Measurements from ENCODE around the gene C5orf63.
"Not testable (repeated sequence)": the region's sequence is repeated elsewhere in the genome, so short reads cannot be mapped to it uniquely, and the experiment has no call there.

C5orf63 gene

GRCh38 chr5:127030259-127031146 is 42.8 kb downstream of the C5orf63 start, which contains the start of gene MARCHF3:
Gene MARCHF3, minus strand, starts transcription at chr5:127030558. Its CDS starts 112,387 bp downstream, at chr5:126918171.
- FAIRE-seq: no peak

- FAIRE-seq: no peak
These were observed 43.6 kb downstream of the C5orf63 start for GRCh38 chr5:127029581-127030258.

- FAIRE-seq: no peak
These were observed 44.4 kb downstream of the C5orf63 start for GRCh38 chr5:127028822-127029457.

GRCh38 chr5:127027539-127027938 is 45.8 kb downstream of the C5orf63 start:
- no peak for FAIRE-seq

- FAIRE-seq: no peak
These were observed 47.1 kb downstream of the C5orf63 start for GRCh38 chr5:127026166-127026565.

- no peak for FAIRE-seq
These were observed 47.8 kb downstream of the C5orf63 start for GRCh38 chr5:127025467-127025866.

GRCh38 chr5:127024821-127025220 is 48.5 kb downstream of the C5orf63 start:
- no peak for FAIRE-seq

- FAIRE-seq: not testable (repeated sequence)
These were observed 49.6 kb downstream of the C5orf63 start for GRCh38 chr5:127023552-127024191.

GRCh38 chr5:127022846-127023245 is 50.5 kb downstream of the C5orf63 start:
- FAIRE-seq: no peak

- no peak for FAIRE-seq
These were observed 53.4 kb downstream of the C5orf63 start for GRCh38 chr5:127019928-127020327.

GRCh38 chr5:127016722-127017121 is 56.6 kb downstream of the C5orf63 start:
- not testable (repeated sequence) for FAIRE-seq

- no peak for FAIRE-seq
These were observed 57.6 kb downstream of the C5orf63 start for GRCh38 chr5:127015716-127016115.

GRCh38 chr5:127014573-127014972 is 58.7 kb downstream of the C5orf63 start:
- no peak for FAIRE-seq

GRCh38 chr5:127013407-127013806 is 59.9 kb downstream of the C5orf63 start:
- FAIRE-seq: no peak

- FAIRE-seq: no peak
These were observed 60.4 kb downstream of the C5orf63 start for GRCh38 chr5:127012916-127013315.

- FAIRE-seq: no peak
These were observed 61.2 kb downstream of the C5orf63 start for GRCh38 chr5:127011961-127012644.

- no peak for FAIRE-seq
These were observed 62.1 kb downstream of the C5orf63 start for GRCh38 chr5:127011153-127011552.

- no peak for FAIRE-seq
These were observed 62.9 kb downstream of the C5orf63 start for GRCh38 chr5:127010362-127010761.

- no peak for FAIRE-seq
These were observed 63.5 kb downstream of the C5orf63 start for GRCh38 chr5:127009784-127010183.

GRCh38 chr5:127008300-127008975 is 64.9 kb downstream of the C5orf63 start:
- FAIRE-seq: no peak

GRCh38 chr5:127007522-127007921 is 65.8 kb downstream of the C5orf63 start:
- no peak for FAIRE-seq

- no peak for FAIRE-seq
These were observed 66.6 kb downstream of the C5orf63 start for GRCh38 chr5:127006744-127007143.

Data from TTC549 (cell line).